GM04503 (cell line): ENCODE results near the gene TNFAIP2.
"Not testable (repeated sequence)": the region's sequence is repeated elsewhere in the genome, so short reads cannot be mapped to it uniquely, and the experiment has no call there.

Experiments
- DNase-seq: peaks from one replicate; pipeline ENCODE4 v3.0.0-alpha.2; 2012; ENCODE audit warnings: low read depth

The TNFAIP2 gene

GRCh38 chr14:103155826-103156394, 32.6 kb downstream of the TNFAIP2 start:
- no peak for DNase-seq

GRCh38 chr14:103156651-103157378, 33.6 kb downstream of the TNFAIP2 start:
- no peak for DNase-seq

GRCh38 chr14:103157969-103158368, 34.7 kb downstream of the TNFAIP2 start:
- no peak for DNase-seq

- DNase-seq, result no peak
Observed at GRCh38 chr14:103158688-103159087, 35.4 kb downstream of the TNFAIP2 start.

GRCh38 chr14:103160321-103161053, 37.2 kb downstream of the TNFAIP2 start:
- DNase-seq, result no peak

GRCh38 chr14:103161054-103161397, 37.8 kb downstream of the TNFAIP2 start:
- DNase-seq, result no peak

- DNase-seq, result no peak
Observed at GRCh38 chr14:103163199-103163598, 39.9 kb downstream of the TNFAIP2 start.

GRCh38 chr14:103164006-103164405, 40.7 kb downstream of the TNFAIP2 start:
- DNase-seq, result no peak

GRCh38 chr14:103164779-103165178, 41.5 kb downstream of the TNFAIP2 start:
- no peak for DNase-seq

- DNase-seq, result no peak
Observed at GRCh38 chr14:103165323-103165722, 42.1 kb downstream of the TNFAIP2 start.

GRCh38 chr14:103169954-103170353, 46.7 kb downstream of the TNFAIP2 start:
- DNase-seq, result no peak

GRCh38 chr14:103171206-103171605, 47.9 kb downstream of the TNFAIP2 start:
- not testable (repeated sequence) for DNase-seq

- DNase-seq, result no peak
Observed at GRCh38 chr14:103172921-103173320, 49.7 kb downstream of the TNFAIP2 start.

- not testable (repeated sequence) for DNase-seq
Observed at GRCh38 chr14:103173887-103174286, 50.6 kb downstream of the TNFAIP2 start.

- DNase-seq, result not testable (repeated sequence)
Observed at GRCh38 chr14:103176176-103176575, 52.9 kb downstream of the TNFAIP2 start.

GRCh38 chr14:103177376-103177775, 54.1 kb downstream of the TNFAIP2 start:
- DNase-seq, result no peak

GRCh38 chr14:103178521-103178920, 55.3 kb downstream of the TNFAIP2 start:
- DNase-seq, result no peak

- DNase-seq, result no peak
Observed at GRCh38 chr14:103179094-103179493, 55.8 kb downstream of the TNFAIP2 start.

- no peak for DNase-seq
Observed at GRCh38 chr14:103180331-103180730, 57.1 kb downstream of the TNFAIP2 start.

GRCh38 chr14:103184046-103184445, 60.8 kb downstream of the TNFAIP2 start:
- DNase-seq, result no peak

GRCh38 chr14:103185051-103186029, 62.1 kb downstream of the TNFAIP2 start:
- DNase-seq, result no peak

GRCh38 chr14:103186241-103186822, 63.1 kb downstream of the TNFAIP2 start:
- no peak for DNase-seq
